Endothelial cell of umbilical vein (primary cell): ENCODE results near the gene MPC1L. TPM values are rescaled to one million over a fixed set of nuclear protein-coding genes. Genes with fewer than 3 reads are reported as not detected.

Source experiments
- BruUV-seq: library from RNA; stranded (reverse); fragments of 400-500 nt; replicated peaks from 2 replicates; lab custom pipeline; 2021; lab: Mats Ljungman, UMichigan
- CTCF ChIA-PET: fragments of 300-600, 350-600 bp; sonication (Branson Sonifier 250); formaldehyde crosslinking; loops from one replicate; lab custom pipeline; 2021; ENCODE audit warnings: antibody characterized with exemption, inconsistent platforms; lab: Charles Lee
- POLR2A ChIA-PET: fragments of 300-600, 350-600 bp; sonication (Branson Sonifier 250); formaldehyde crosslinking; loops from one replicate; lab custom pipeline; 2021; ENCODE audit warnings: antibody characterized with exemption, inconsistent platforms; lab: Charles Lee
- DNase-seq: peaks from one replicate; pipeline ENCODE4 v3.0.0-alpha.2; 2011; ENCODE audit warnings: low read depth, low spot score
- FAIRE-seq: peaks from 2 replicates; lab custom pipeline; 2011; peaks lifted over from hg19 to GRCh38; lab: Jason Lieb, UNC
- H2AFZ ChIP-seq: 2 replicates; pipeline ENCODE4 v1.6.0; 2012; ENCODE audit warnings: low read depth, low read length, control low read depth, inconsistent platforms
- H3K27ac ChIP-seq: 2 replicates; pipeline ENCODE4 v1.5.1; 2011; ENCODE audit warnings: low read depth, mild to moderate bottlenecking, control low read depth, low read length, moderate library complexity; ENCODE audit not compliant: insufficient read depth
- H3K27me3 ChIP-seq, 2 experiments: 2 replicates each; pipeline versions ENCODE4 v1.6.0 to v1.6.1; 2011; ENCODE audit warnings: low read length in 2 of 2, mixed read lengths in 1 of 2; ENCODE audit not compliant: control insufficient read depth in 2 of 2, insufficient read depth in 2 of 2
- H3K36me3 ChIP-seq, 2 experiments: 2 replicates in 1 of 2; 3 replicates in 1 of 2; pipeline ENCODE4 v1.5.1; 2011; ENCODE audit warnings: low read length in 2 of 2, mild to moderate bottlenecking in 1 of 2, moderate library complexity in 1 of 2; ENCODE audit not compliant: control insufficient read depth in 2 of 2, insufficient read depth in 2 of 2; ENCODE audit errors: extremely low read depth in 1 of 2
- H3K4me1 ChIP-seq: 3 replicates; pipeline ENCODE4 v1.5.1; 2011; ENCODE audit warnings: mild to moderate bottlenecking, low read length; ENCODE audit not compliant: control insufficient read depth, insufficient read depth; ENCODE audit errors: extremely low read depth
- H3K4me2 ChIP-seq: 2 replicates; pipeline ENCODE4 v1.6.1; 2011; ENCODE audit warnings: low read length, control low read depth, mixed read lengths; ENCODE audit not compliant: insufficient read depth
- H3K4me3 ChIP-seq, 3 experiments: fragments of 200-600 bp in 1 of 3; sonication (generic), shearing (Covaris generic) in 1 of 3; replicated peaks in 1 of 3; 2 replicates each; pipeline ENCODE4 v1.5.1; 2011 to 2016; ENCODE audit warnings: control low read depth in 3 of 3, low read length in 3 of 3, mild to moderate bottlenecking in 2 of 3, inconsistent platforms in 1 of 3, low read depth in 1 of 3, moderate library complexity in 1 of 3; ENCODE audit not compliant: insufficient read depth in 1 of 3
- H3K79me2 ChIP-seq: 2 replicates; pipeline ENCODE4 v1.6.0; 2012; ENCODE audit warnings: low read length, inconsistent platforms; ENCODE audit not compliant: control insufficient read depth, insufficient read depth
- H3K9ac ChIP-seq: replicated peaks from 2 replicates; pipeline ENCODE3; 2011; ENCODE audit warnings: low read length, control low read depth; ENCODE audit not compliant: insufficient read depth; ENCODE audit errors: extremely low read depth
- H3K9me1 ChIP-seq: replicated peaks from 3 replicates; pipeline ENCODE4 v1.6.0; 2011; ENCODE audit warnings: mild to moderate bottlenecking, low read length; ENCODE audit not compliant: control insufficient read depth, insufficient read depth; ENCODE audit errors: extremely low read depth
- H3K9me3 ChIP-seq: replicated peaks from 2 replicates; pipeline ENCODE4 v1.5.1; 2012; ENCODE audit warnings: low read length, inconsistent platforms; ENCODE audit not compliant: control insufficient read depth, insufficient read depth
- H4K20me1 ChIP-seq: replicated peaks from 2 replicates; pipeline ENCODE3; 2011; ENCODE audit warnings: mild to moderate bottlenecking, low read length; ENCODE audit not compliant: control insufficient read depth, insufficient read depth; ENCODE audit errors: extremely low read depth
- CTCF ChIP-seq, 2 donors: IDR thresholded peaks; 1 replicate in 1 of 2; 2 replicates in 1 of 2; pipeline ENCODE4 v1.5.1; 2011; ENCODE audit warnings: low read length in 2 of 2, mild to moderate bottlenecking in 2 of 2, moderate library complexity in 2 of 2, control low read depth in 1 of 2, inconsistent platforms in 1 of 2, low read depth in 1 of 2; ENCODE audit not compliant: insufficient read depth in 1 of 2; ENCODE audit errors: extremely low read depth in 1 of 2
- EZH2 ChIP-seq: IDR thresholded peaks from 2 replicates; pipeline ENCODE4 v1.6.1; 2012; ENCODE audit warnings: borderline replicate concordance, low read depth, mild to moderate bottlenecking, moderate library complexity, low read length, inconsistent platforms; ENCODE audit not compliant: severe bottlenecking
- FOS ChIP-seq: IDR thresholded peaks from 2 replicates; pipeline ENCODE4 v1.6.1; 2011; ENCODE audit warnings: mild to moderate bottlenecking, low read length, moderate library complexity, borderline replicate concordance; ENCODE audit not compliant: insufficient read depth
- GATA2 ChIP-seq: IDR thresholded peaks from 2 replicates; pipeline ENCODE4 v1.7.0; 2011; ENCODE audit warnings: low read depth, mild to moderate bottlenecking, moderate library complexity, mixed read lengths, low read length; ENCODE audit not compliant: insufficient read length, insufficient read depth
- JUN ChIP-seq: IDR thresholded peaks from 2 replicates; pipeline ENCODE4 v1.6.1; 2011; ENCODE audit warnings: borderline replicate concordance, low read depth; ENCODE audit not compliant: insufficient read length, insufficient read depth
- MAX ChIP-seq: IDR thresholded peaks from 2 replicates; pipeline ENCODE4 v1.6.1; 2011; ENCODE audit not compliant: insufficient read depth, insufficient read length
- MYC ChIP-seq: IDR thresholded peaks from one replicate; pipeline ENCODE4 v1.6.1; 2011; ENCODE audit warnings: mild to moderate bottlenecking, low read depth, low read length
- POLR2A ChIP-seq: IDR thresholded peaks from 2 replicates; pipeline ENCODE4 v1.6.1; 2012; ENCODE audit warnings: low read depth, mild to moderate bottlenecking, control low read depth, low read length
- POLR2AphosphoS5 ChIP-seq: IDR thresholded peaks from 2 replicates; pipeline ENCODE4 v1.6.1; 2012; ENCODE audit warnings: low read depth, mild to moderate bottlenecking, control low read depth, low read length, moderate library complexity; ENCODE audit not compliant: insufficient read depth
- dilution Hi-C: fragments of 300-500 bp; cut with MboI; formaldehyde crosslinking; loops from one replicate; pipeline ENCODE4 v1.15.0; 2019; ENCODE audit warnings: low sequenced_read_pairs; ENCODE audit not compliant: extremely low pct_ligation_motif_present
- intact Hi-C: fragments of 100-400 bp; cut with micrococcal nuclease; formaldehyde crosslinking; loops from one replicate; pipeline ENCODE4 v1.10.0; 2022
- polyA plus RNA-seq, 4 experiments: library from polyadenylated mRNA; depleted of rRNA in 3 of 4; stranded (reverse) in 3 of 4; unstranded in 1 of 4; fragments of >200 nt; gene quantifications; 2 replicates each; pipeline versions ENCODE4 v1.2.1 to v1.2.3, GENCODE V29; 2011 to 2012; ENCODE audit warnings: missing spikeins in 1 of 4
- total RNA-seq: library from RNA; stranded (reverse); gene quantifications from 2 replicates; pipeline ENCODE4 v1.2.3, GENCODE V29; 2021

The MPC1L gene
- total and polyA plus RNA-seq, 2 donors (not counting 3 experiments of a cell fraction or from before 2014, with no cell fraction given): 0.19 TPM; not detected in 1

- Histone ChIP-seq H3K9me3 (no peaks in the 10 kb centered on the region), H3K4me1 (peaks cover 10% of the 10 kb centered on the region), H3K9ac (no peak overlapping the region), H3K36me3 (no peaks in the 10 kb centered on the region), H3K27ac (no peak overlapping the region), H3K4me3 (no peak overlapping the region), H3K79me2 (peaks cover 16% of the 10 kb centered on the region), H3K9me1 (no peaks in the 10 kb centered on the region), H3K4me2 (no peak overlapping the region), H4K20me1 (no peaks in the 10 kb centered on the region), H3K27me3 (no peaks in the 10 kb centered on the region), H2AFZ (no peak overlapping the region)
- intact Hi-C loops: no loop called here
- BruUV-seq: no TSS peak
- FAIRE-seq: no peak
- dilution Hi-C loops: no loop called here
- TF ChIP-seq MAX (no peak), JUN (no peak), MYC (no peak), GATA2 (no peak), POLR2A (no peak), EZH2 (no peak), POLR2AphosphoS5 (no peak), FOS (no peak), CTCF (IDR thresholded peaks at IDR 0.05; ENCODE audit: extremely low read depth in 1 of 2, insufficient read depth in 1 of 2, low read depth in 1 of 2, low read length in 2 of 2) (no peak)
- DNase-seq: no peak
- ChIA-PET POLR2A (no interaction called here), CTCF (interaction anchor here (0.7 kb wide), 1 partner anchor 216 kb away, joined by 3 read pairs; no protein-coding TSS in a partner anchor)
Measured at GRCh38 chrX:40578039-40578695, 45.1 kb upstream of the MPC1L start.
